Measurements from ENCODE around the gene NISCH. TPM values are rescaled to one million over a fixed set of nuclear protein-coding genes. Genes with fewer than 3 reads are reported as not detected.

NISCH gene
- polyA plus RNA-seq, 4 donors = 85.4 to 152 (median 117) TPM

GRCh38 chr3:52487788-52488691 is 32.6 kb downstream of the NISCH start:
- DNase-seq (ENCODE audit: low read depth in 4 of 4, low spot score in 2 of 4) = no peak

GRCh38 chr3:52488746-52489145 is 33.3 kb downstream of the NISCH start:
- DNase-seq (ENCODE audit: low read depth in 4 of 4, low spot score in 2 of 4) = no peak

DNA sequence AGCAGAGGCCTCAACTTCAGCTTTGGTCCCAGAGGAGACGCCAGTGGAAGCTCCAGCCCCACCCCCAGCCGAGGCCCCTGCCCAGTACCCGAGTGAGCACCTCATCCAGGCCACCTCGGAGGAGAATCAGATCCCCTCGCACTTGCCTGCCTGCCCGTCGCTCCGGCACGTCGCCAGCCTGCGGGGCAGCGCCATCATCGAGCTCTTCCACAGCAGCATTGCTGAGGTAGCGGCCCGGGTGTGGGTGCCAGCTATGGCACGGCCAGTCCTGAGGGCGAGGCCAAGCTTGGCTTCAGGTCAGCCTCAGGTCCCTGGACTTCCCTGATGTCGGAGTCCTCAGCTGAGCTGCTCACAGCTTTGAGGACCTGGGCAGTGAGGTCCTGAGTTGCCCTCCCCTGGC is 34.0 kb downstream of the NISCH start:
- no peak for DNase-seq (ENCODE audit: low read depth in 4 of 4, low spot score in 2 of 4)

GRCh38 chr3:52490035-52490938 is 34.9 kb downstream of the NISCH start:
- no peak for DNase-seq (ENCODE audit: low read depth in 4 of 4, low spot score in 2 of 4)

DNA sequence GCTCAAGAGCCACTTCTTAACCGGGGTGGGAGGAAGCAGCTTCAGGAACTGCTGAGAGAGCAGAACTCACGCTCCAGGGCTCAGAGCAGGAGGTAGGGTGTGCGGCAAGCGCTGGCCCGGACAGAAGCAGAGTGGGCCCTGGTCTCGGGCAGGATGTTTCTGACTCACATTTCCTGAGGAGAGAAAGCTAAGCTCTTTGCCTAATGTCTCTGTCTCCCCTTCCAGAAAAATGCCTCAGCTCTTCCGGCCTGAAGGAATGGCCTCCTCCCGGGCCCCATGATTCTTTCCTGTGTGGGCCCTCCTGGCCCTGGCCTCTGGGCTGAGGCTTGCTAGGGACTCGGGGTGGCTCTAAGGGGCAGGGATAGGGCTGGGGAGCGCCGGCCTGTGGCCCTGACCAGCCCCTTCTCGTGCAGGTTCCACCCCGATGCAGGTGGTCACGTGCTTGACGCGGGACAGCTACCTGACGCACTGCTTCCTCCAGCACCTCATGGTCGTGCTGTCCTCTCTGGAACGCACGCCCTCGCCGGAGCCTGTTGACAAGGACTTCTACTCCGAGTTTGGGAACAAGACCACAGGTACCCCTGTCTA is 35.6 kb downstream of the NISCH start:
- DNase-seq (ENCODE audit: low read depth in 4 of 4, low spot score in 2 of 4) = no peak

DNA sequence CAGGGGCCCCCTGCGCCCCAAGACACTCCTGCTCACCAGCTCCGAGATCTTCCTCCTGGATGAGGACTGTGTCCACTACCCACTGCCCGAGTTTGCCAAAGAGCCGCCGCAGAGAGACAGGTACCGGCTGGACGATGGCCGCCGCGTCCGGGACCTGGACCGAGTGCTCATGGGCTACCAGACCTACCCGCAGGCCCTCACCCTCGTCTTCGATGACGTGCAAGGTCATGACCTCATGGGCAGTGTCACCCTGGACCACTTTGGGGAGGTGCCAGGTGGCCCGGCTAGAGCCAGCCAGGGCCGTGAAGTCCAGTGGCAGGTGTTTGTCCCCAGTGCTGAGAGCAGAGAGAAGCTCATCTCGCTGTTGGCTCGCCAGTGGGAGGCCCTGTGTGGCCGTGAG is 36.7 kb downstream of the NISCH start:
- no peak for DNase-seq (ENCODE audit: low read depth in 4 of 4, low spot score in 2 of 4)

DNA sequence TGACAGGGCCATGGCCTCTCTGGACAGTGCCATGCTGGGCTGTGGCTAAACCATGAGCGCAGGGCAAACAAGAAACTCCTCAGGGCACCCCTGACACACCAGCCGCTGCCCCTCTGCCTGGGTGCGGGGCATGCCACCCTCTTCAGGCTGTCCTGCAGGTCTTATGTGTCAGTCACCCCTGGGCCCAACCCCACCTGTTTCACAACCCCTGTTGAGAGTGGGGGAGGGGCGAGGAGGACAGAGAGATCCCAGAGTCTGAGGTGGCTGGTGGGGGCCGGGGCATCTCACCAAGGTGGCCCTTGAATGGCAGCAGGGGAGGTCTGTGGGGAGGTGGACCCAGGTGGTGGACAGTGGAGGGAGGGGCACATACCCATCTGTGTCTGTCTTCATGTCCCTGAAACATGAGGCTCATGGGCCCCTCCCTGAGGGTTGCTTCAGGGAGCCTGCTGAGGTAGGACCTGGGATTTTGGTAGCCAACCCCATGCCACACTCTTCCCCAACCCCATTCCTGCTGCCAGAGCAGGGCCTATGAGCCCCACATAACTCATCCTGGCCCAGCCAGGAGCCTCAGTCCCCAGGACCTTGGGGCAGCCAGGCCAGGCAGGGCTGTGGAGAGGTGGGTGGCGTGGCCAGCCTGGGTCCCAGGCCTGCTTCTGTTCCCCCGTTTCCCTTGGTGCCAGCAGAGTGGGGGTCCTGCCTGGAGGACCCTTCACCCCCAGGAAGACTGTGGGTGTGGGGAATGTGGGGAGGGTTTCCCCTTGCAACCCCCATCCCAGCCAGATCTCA is 38.0 kb downstream of the NISCH start:
- DNase-seq (ENCODE audit: low read depth in 4 of 4, low spot score in 2 of 4) = no peak

GRCh38 chr3:52494445-52494844 is 39.0 kb downstream of the NISCH start:
- DNase-seq (ENCODE audit: low read depth in 4 of 4, low spot score in 2 of 4) = no peak

DNA sequence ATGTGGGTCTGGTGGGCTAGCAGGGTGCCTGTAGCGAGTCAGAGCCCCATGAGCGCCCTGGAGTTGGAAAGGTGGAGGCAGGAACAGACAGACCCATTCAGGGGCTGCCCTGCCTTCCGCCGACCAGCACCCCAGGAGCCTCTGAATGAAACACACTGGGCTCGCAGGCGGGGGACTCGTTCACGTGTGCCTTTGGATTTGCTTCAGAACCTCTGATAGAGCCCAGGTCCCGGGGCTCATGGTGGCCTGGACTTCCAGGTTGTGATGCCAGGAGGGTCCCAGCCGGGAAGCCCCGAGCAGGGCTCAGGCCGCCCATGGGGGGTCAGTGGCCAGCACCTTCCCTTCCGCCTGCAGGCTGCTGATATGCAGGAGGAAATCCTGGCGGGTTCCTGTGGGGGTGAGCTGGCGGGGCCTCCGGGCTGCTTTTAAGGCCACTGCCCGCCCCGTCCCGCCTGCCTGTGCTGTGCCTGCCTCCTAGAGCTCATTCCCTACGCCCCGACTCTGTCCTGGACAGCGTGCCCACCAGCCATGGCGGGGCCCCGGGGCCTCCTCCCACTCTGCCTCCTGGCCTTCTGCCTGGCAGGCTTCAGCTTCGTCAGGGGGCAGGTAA is 39.6 kb downstream of the NISCH start, which contains the start of gene STAB1:
Gene STAB1, plus strand, starts transcription at position 453 of the 610 bp plus-strand sequence. Its CDS starts 76 bp downstream, at position 529.
- DNase-seq (ENCODE audit: low read depth in 4 of 4, low spot score in 2 of 4) = no peak

GRCh38 chr3:52495777-52496602 is 40.6 kb downstream of the NISCH start:
- DNase-seq (ENCODE audit: low read depth in 4 of 4, low spot score in 2 of 4) = no peak

- no peak for DNase-seq (ENCODE audit: low read depth in 4 of 4, low spot score in 2 of 4)
Measured at GRCh38 chr3:52498137-52499054, 43.0 kb downstream of the NISCH start.

- DNase-seq (ENCODE audit: low read depth in 4 of 4, low spot score in 2 of 4) = no peak
Measured at GRCh38 chr3:52501046-52501445, 45.6 kb downstream of the NISCH start.

DNA sequence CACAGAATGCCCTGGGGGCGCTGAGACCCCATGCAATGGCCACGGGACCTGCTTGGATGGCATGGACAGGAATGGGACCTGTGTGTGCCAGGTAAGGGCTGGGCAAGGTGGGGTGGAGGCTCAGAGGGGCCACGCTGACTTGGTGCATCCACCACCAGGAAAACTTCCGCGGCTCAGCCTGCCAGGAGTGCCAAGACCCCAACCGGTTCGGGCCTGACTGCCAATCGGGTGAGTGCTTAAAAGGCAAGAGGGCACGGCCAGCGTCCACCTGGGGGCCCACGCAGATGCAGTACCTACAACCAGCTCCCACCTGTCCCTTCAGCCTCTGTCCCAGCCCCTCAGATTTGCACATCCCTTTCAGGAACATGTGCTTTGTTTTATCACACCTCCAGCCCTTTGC is 46.6 kb downstream of the NISCH start:
- DNase-seq (ENCODE audit: low read depth in 4 of 4, low spot score in 2 of 4) = no peak

DNA sequence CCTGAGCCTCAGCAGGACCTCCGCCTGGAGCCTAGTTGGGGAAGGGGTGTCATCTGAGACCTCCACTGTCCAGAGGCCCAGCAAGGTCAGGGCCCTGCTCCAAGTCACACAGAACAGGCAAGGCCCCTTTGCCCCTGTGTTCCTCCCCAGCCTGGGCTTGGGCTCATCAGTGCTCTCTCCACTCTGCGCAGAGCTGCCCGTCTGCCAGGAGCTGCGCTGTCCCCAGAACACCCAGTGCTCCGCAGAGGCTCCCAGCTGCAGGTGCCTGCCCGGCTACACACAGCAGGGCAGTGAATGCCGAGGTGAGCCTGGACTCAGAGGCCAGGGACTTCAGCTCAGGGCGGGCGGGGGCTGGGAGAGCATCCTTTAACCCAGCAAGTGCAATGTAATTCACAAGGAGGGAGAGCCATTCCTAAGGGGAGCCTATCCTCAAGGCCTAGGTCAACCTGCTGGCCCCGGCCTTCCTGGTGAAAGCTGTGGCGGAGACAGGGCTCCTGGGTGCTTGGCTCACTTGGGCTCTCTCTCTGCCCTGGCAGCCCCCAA is 47.5 kb downstream of the NISCH start:
- DNase-seq (ENCODE audit: low read depth in 4 of 4, low spot score in 2 of 4) = no peak

GRCh38 chr3:52503788-52504424 is 48.5 kb downstream of the NISCH start:
- no peak for DNase-seq (ENCODE audit: low read depth in 4 of 4, low spot score in 2 of 4)

- DNase-seq (ENCODE audit: low read depth in 4 of 4, low spot score in 2 of 4) = no peak
Measured at GRCh38 chr3:52504977-52505376, 49.6 kb downstream of the NISCH start.

Measured in left renal cortex interstitium (tissue), 4 donors.